HepG2 (cell line): ENCODE data around the gene NDE1. TPM values are rescaled to one million over a fixed set of nuclear protein-coding genes. Genes with fewer than 3 reads are reported as not detected.

Experiments used
- GLI4 ChIP-seq: sonication (generic); formaldehyde crosslinking; IDR thresholded peaks from 2 replicates; pipeline ENCODE4 v1.5.1; 2020; ENCODE audit warnings: missing genetic modification reagents, mild to moderate bottlenecking, moderate library complexity, borderline replicate concordance
- MAZ ChIP-seq, 2 experiments: sonication (generic) in 1 of 2; formaldehyde crosslinking in 1 of 2; IDR thresholded peaks; 2 replicates each; pipeline versions ENCODE4 v1.5.0 to v1.6.1; 2012 to 2020; ENCODE audit warnings: low read depth in 2 of 2, mild to moderate bottlenecking in 2 of 2, borderline replicate concordance in 1 of 2, improper control_type of control experiment in 1 of 2, low read length in 1 of 2, missing genetic modification reagents in 1 of 2, moderate library complexity in 1 of 2
- POLR2AphosphoS5 ChIP-seq: IDR thresholded peaks from 2 replicates; pipeline ENCODE4 v1.6.1; 2012; ENCODE audit warnings: low read depth, low read length
- ZNF883 ChIP-seq: sonication (generic); formaldehyde crosslinking; IDR thresholded peaks from 2 replicates; pipeline ENCODE4 v1.5.1; 2020; ENCODE audit warnings: mild to moderate bottlenecking, missing genetic modification reagents; ENCODE audit errors: not compliant biosample characterization
- polyA plus RNA-seq, 8 experiments: library from polyadenylated mRNA; depleted of rRNA in 3 of 8; stranded (reverse) in 7 of 8; unstranded in 1 of 8; fragments of >200 nt; fragmentation: Illumina TruSeq in 4 of 8; extraction: Trizol in 4 of 8; gene quantifications; 2 replicates each; pipeline versions ENCODE4 v1.2.1 to v1.2.3, GENCODE V29; 2011 to 2016; ENCODE audit warnings: low read depth in 4 of 8, missing spikeins in 1 of 8, mixed read lengths in 1 of 8; ENCODE audit not compliant: insufficient read depth in 1 of 8
- total RNA-seq, 5 experiments: library from RNA; depleted of rRNA; stranded (reverse); fragments of >200 nt; fragmentation: Illumina TruSeq; extraction: Trizol; gene quantifications; 2 replicates each; pipeline ENCODE4 v1.2.3, GENCODE V29; 2016; ENCODE audit warnings: low read depth in 1 of 5
- TF ChIP-seq, protein P1 (sequence below), 2 experiments: sonication (generic) in 1 of 2; formaldehyde crosslinking in 1 of 2; IDR thresholded peaks; 2 replicates each; pipeline versions ENCODE4 v1.4.0 to v1.6.1; 2016 to 2020; ENCODE audit warnings: borderline replicate concordance in 1 of 2, low read depth in 1 of 2, mild to moderate bottlenecking in 1 of 2, missing genetic modification reagents in 1 of 2

NDE1 gene
- total and polyA plus RNA-seq, 2 of the 13 experiments (the other 11 are each of a cell fraction or from before 2014, with no cell fraction given), result 40.9 to 72.5 TPM

DNA sequence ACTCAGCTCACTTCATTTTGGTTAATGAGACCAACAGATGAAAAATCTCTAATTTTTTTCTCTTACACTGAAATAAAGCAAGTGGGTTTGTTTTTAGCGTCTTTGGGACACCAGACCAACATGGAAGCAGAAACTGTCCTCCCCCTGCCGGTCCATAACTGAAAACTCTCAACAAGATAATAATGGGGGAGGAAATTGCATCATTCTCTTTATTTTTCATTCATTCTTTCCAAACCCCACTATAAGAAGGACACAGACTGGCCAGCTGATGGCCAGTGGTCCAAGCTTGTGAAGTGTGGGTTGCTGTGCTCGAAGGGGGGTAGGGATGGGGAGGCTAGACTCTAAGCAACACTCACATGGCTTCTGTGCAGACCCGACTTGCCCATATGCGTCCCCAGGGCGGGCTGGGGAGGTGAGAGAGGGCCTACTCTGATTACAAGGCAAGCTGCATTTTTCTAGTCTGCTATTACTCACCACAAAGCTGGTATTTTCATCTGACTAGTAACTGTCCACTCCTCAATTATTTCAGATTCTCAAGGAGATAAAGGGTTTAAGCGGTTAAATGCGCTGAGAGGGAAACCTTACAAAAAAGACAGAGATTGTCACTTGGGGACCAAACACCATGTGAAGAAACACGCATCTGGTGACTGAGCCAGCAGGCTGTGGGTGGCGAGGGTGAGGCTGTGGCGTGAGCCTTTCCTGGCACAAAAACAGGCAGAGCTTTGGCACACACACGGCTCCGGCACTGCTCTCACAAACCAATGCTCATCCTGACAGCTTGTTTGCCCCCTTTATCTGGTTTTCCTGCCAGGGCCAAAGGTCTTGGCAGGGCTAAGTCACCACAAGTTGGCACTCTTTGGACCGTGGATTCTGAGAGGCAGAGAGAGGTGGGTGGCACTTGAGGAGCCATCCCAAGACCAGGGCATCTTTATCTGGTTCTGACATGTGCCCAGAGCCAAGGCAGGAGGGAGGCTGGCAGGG, 45.3 kb upstream of the NDE1 start (continued):
- TF ChIP-seq, protein P1, sequence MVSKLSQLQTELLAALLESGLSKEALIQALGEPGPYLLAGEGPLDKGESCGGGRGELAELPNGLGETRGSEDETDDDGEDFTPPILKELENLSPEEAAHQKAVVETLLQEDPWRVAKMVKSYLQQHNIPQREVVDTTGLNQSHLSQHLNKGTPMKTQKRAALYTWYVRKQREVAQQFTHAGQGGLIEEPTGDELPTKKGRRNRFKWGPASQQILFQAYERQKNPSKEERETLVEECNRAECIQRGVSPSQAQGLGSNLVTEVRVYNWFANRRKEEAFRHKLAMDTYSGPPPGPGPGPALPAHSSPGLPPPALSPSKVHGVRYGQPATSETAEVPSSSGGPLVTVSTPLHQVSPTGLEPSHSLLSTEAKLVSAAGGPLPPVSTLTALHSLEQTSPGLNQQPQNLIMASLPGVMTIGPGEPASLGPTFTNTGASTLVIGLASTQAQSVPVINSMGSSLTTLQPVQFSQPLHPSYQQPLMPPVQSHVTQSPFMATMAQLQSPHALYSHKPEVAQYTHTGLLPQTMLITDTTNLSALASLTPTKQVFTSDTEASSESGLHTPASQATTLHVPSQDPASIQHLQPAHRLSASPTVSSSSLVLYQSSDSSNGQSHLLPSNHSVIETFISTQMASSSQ (IDR thresholded peaks at IDR 0.05; ENCODE audit: low read depth), result no peak
- TF ChIP-seq, protein P1 (CRISPR knock-in tag; IDR thresholded peaks at IDR 0.05; ENCODE audit: borderline replicate concordance), result no peak
- TF ChIP-seq POLR2AphosphoS5 (no peak), MAZ (IDR thresholded peaks at IDR 0.05; ENCODE audit: borderline replicate concordance, low read depth, low read length) (no peak), MAZ (CRISPR knock-in tag; IDR thresholded peaks at IDR 0.05; ENCODE audit: low read depth) (no peak), ZNF883 (CRISPR knock-in tag) (peak; percentile 18), GLI4 (0 out of 2 replicates have a peak, but pooled peaks have one; percentile 31)
